GM21825 (cell line): ENCODE data around the gene SLC2A4RG.

Experiments used
- ATAC-seq: cut with Tn5 transposase; IDR thresholded peaks from one replicate; pipeline ENCODE4 v1.9.1; 2021; ENCODE audit warnings: mild to moderate bottlenecking, moderate library complexity; ENCODE audit not compliant: unreplicated experiment

The SLC2A4RG gene

GRCh38 chr20:63739130-63740069, at the start of gene SLC2A4RG:
TSS of gene SLC2A4RG (plus strand) at chr20:63739776. CDS start at chr20:63739913, 137 bp downstream.
- peak; percentile 43 for ATAC-seq

GRCh38 chr20:63690003-63690897, 49.3 kb upstream of the SLC2A4RG start:
- no peak for ATAC-seq

GRCh38 chr20:63690898-63691710, 48.5 kb upstream of the SLC2A4RG start:
- ATAC-seq: no peak

GRCh38 chr20:63691711-63692435, 47.7 kb upstream of the SLC2A4RG start:
- no peak for ATAC-seq

GRCh38 chr20:63692436-63693082, 47.0 kb upstream of the SLC2A4RG start:
- ATAC-seq: no peak

GRCh38 chr20:63693083-63693732, 46.4 kb upstream of the SLC2A4RG start:
- no peak for ATAC-seq

GRCh38 chr20:63693733-63694583, 45.6 kb upstream of the SLC2A4RG start:
- no peak for ATAC-seq

GRCh38 chr20:63694584-63695423, 44.8 kb upstream of the SLC2A4RG start:
- no peak for ATAC-seq

- no peak for ATAC-seq
These were observed 43.9 kb upstream of the SLC2A4RG start for GRCh38 chr20:63695424-63696305.

- ATAC-seq: no peak
These were observed 43.3 kb upstream of the SLC2A4RG start for GRCh38 chr20:63696306-63696627.

GRCh38 chr20:63696628-63697356, 42.8 kb upstream of the SLC2A4RG start, which contains the start of gene TNFRSF6B:
TSS of gene TNFRSF6B (plus strand) at chr20:63696652. CDS start at chr20:63696768, 116 bp downstream.
- no peak for ATAC-seq

- no peak for ATAC-seq
These were observed 42.2 kb upstream of the SLC2A4RG start for GRCh38 chr20:63697357-63697867.

GRCh38 chr20:63697868-63698545, 41.6 kb upstream of the SLC2A4RG start:
- no peak for ATAC-seq

GRCh38 chr20:63698739-63699465, 40.7 kb upstream of the SLC2A4RG start:
- no peak for ATAC-seq
